Adrenal gland (tissue), 12 donors: ENCODE results near the gene RYR3. TPM values are rescaled to one million over a fixed set of nuclear protein-coding genes. Genes with fewer than 3 reads are reported as not detected.
A peak's percentile ranks its signal among the peaks of the same experiment; 100 is the strongest.

Experiments used
- DNase-seq, 7 donors: peaks; one replicate each; pipeline ENCODE4 v3.0.0-alpha.2; 2019 to 2020
- H3K27ac ChIP-seq, 5 donors: fragments of 200-600 bp; sonication (generic) in 4 of 5; 1 replicate in 3 of 5; 2 replicates in 2 of 5; pipeline versions ENCODE4 v1.5.1 to v1.8.0; 2016 to 2020; ENCODE audit warnings: mild to moderate bottlenecking in 1 of 5
- H3K27me3 ChIP-seq: fragments of 200-600 bp; 2 replicates; pipeline ENCODE4 v1.8.0; 2021
- H3K36me3 ChIP-seq, 2 donors: fragments of 200-600 bp; replicated peaks in 1 of 2; 1 replicate in 1 of 2; 2 replicates in 1 of 2; pipeline versions ENCODE4 v1.5.1 to v1.8.0; 2018 to 2022
- H3K4me1 ChIP-seq, 2 donors: fragments of 200-600 bp; replicated peaks in 1 of 2; 1 replicate in 1 of 2; 2 replicates in 1 of 2; pipeline versions ENCODE4 v1.5.1 to v1.8.0; 2018 to 2021
- H3K4me3 ChIP-seq, 4 donors: fragments of 200-600 bp; sonication (generic) in 3 of 4; one replicate each; pipeline ENCODE4 v1.5.1; 2016 to 2018
- H3K9me3 ChIP-seq, 3 donors: fragments of 200-600 bp; sonication (generic) in 1 of 3; replicated peaks in 1 of 3; 1 replicate in 2 of 3; 2 replicates in 1 of 3; pipeline versions ENCODE4 v1.5.1 to v1.8.0; 2016 to 2021
- POLR2A ChIP-seq, 2 donors: fragments of 450-650 bp; IDR thresholded peaks; one replicate each; pipeline ENCODE4 v1.6.1; 2017; ENCODE audit warnings: antibody characterized with exemption in 2 of 2, mild to moderate bottlenecking in 2 of 2, moderate library complexity in 1 of 2
- WGBS, 4 donors: extraction: QIAGEN DNeasy Blood & Tissue Kit in 2 of 4; methylation state at CpG; one replicate each; pipeline versions ENCODE4 v1.1.5 to v1.1.7; 2013 to 2017; 5-methylcytosine and 5-hydroxymethylcytosine counted together
- intact Hi-C, 2 donors: fragments of 100-400 bp; cut with DNase I; formaldehyde crosslinking; loops; one replicate each; pipeline versions ENCODE4 v1.14.1 to v1.15.0; 2022 to 2023
- polyA plus RNA-seq, 3 donors: library from polyadenylated mRNA; stranded (reverse); fragments of 200-250 nt in 2 of 3; fragments of 350-450 nt in 1 of 3; fragmentation: Illumina TruSeq in 1 of 3; extraction: RNeasy Lipid Tissue Mini Kit (QIAGEN cat#74804) in 1 of 3; gene quantifications; one replicate each; pipeline ENCODE4 v1.2.3, GENCODE V29; 2013 to 2014
- total RNA-seq, 9 donors: library from RNA; depleted of rRNA in 4 of 9; stranded (reverse); fragments of >200 nt in 4 of 9; fragments of 120-200 nt in 1 of 9; fragmentation: NEBNext Ultra II Directional in 1 of 9; extraction: Animal tissue kit (Norgen Biotek cat#: 25700) in 1 of 9; gene quantifications; one replicate each; pipeline versions ENCODE4 v1.1.0 to v1.2.4, GENCODE V29; 2013 to 2023
- TF ChIP-seq, protein P1 (sequence below), 6 experiments: fragments of 450-650 bp in 4 of 6; fragments of 200-600 bp in 2 of 6; sonication (generic) in 1 of 6; IDR thresholded peaks; 1 replicate in 5 of 6; 2 replicates in 1 of 6; pipeline versions ENCODE4 v1.5.1 to v1.8.0; 2016 to 2021; ENCODE audit warnings: antibody characterized with exemption in 6 of 6, mild to moderate bottlenecking in 2 of 6, moderate library complexity in 1 of 6
- donor health status: healthy with polysubstance abuse.
- donor health status: Bipolar disorder and iron deficiency.
- donor health status: DM: yes; HTN: yes; CAD: no.
- donor health status: DM: no; HTN: no; CAD: no.
- donor health status: DM: no; HTN: no; CAD: no.
- donor health status: DM: yes; HTN: yes; CAD: no.

The RYR3 gene
- total and polyA plus RNA-seq, 12 donors: 0.32 to 60.7 (median 3.4) TPM

DNA sequence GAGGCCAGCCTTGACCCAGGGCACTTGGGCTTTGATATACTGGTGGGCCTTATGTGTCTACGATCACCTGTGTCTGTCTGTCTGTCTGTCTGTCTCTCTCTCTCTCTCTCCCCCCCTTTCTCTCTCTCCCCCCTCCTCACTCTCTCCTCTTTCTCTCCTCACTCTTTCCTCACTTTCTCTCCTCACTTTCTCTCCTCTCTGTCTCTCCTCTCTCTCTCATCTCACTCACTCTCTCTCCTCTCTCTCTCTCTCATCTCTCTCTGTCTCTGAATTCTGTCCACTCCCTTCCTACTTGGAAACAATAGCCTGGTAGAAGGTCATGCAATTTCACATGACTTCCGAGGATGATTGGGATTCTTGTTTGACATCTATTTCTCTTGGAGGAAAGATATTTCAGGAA lies 388.4 kb downstream of the RYR3 start:
- no peaks in the 10 kb centered on the region for H3K4me1 ChIP-seq
- H3K27ac ChIP-seq: no peak overlapping the region
- 70 to 91% (median 77%) methylated on average over 2 of the region's 2 CpGs for WGBS, 4 donors
- no peaks in the 10 kb centered on the region for H3K9me3 ChIP-seq
- no peak for DNase-seq
- intact Hi-C loops: loop anchor here in 1 of 2 donors (10.0 kb wide), 2 partner anchors 464 to 604 kb away; no protein-coding TSS in a partner anchor
- TF ChIP-seq POLR2A (IDR thresholded peaks at IDR 0.05): no peak
- TF ChIP-seq, protein P1, sequence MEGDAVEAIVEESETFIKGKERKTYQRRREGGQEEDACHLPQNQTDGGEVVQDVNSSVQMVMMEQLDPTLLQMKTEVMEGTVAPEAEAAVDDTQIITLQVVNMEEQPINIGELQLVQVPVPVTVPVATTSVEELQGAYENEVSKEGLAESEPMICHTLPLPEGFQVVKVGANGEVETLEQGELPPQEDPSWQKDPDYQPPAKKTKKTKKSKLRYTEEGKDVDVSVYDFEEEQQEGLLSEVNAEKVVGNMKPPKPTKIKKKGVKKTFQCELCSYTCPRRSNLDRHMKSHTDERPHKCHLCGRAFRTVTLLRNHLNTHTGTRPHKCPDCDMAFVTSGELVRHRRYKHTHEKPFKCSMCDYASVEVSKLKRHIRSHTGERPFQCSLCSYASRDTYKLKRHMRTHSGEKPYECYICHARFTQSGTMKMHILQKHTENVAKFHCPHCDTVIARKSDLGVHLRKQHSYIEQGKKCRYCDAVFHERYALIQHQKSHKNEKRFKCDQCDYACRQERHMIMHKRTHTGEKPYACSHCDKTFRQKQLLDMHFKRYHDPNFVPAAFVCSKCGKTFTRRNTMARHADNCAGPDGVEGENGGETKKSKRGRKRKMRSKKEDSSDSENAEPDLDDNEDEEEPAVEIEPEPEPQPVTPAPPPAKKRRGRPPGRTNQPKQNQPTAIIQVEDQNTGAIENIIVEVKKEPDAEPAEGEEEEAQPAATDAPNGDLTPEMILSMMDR (IDR thresholded peaks at IDR 0.05): no peak
- no peaks in the 10 kb centered on the region for H3K36me3 ChIP-seq
- no peak overlapping the region for H3K4me3 ChIP-seq
- H3K27me3 ChIP-seq: no peaks in the 10 kb centered on the region

DNA sequence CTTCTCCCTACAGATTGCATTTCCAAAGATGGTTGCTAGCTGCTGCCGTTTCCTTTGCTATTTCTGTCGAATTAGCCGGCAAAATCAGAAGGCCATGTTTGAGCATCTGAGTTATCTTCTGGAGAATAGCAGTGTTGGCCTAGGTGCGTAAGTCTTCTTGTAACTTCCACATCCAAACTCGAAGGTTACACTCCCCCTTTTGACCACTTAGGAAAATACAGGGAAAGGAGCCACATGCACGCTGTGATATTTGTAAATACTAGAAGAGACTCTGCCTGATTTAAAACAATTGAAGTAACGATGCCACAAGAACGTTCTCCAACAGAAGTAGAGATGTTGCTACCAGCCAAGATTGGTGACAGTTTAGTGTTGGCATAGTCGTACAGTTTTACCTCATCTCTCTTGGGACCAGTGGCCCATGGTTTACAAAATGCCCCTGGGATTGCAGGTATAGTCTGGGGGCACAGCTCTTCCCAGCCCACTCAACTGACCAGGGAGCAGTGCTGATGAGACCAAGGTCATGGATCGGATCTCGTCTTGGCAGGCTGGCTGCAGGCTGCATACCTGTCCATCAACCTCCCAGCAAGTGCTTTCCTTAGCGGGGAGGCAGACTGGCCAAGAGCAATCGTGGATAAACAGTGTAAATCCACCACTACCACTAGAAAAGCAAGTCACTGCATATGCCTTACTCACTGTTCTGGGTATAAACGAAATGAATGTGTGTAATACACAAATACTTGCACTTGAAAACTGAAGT lies 389.1 kb downstream of the RYR3 start:
- H3K27me3 ChIP-seq: no peaks in the 10 kb centered on the region
- no peaks in the 10 kb centered on the region for H3K4me1 ChIP-seq
- intact Hi-C loops: loop anchor here (5.0 to 10.0 kb wide), 4 partner anchors 405 to 605 kb away; no protein-coding TSS in a partner anchor
- no peak overlapping the region for H3K4me3 ChIP-seq
- no peaks in the 10 kb centered on the region for H3K9me3 ChIP-seq
- WGBS, 4 donors: 54 to 66% (median 60%) methylated on average over 14 of the region's 14 CpGs
- TF ChIP-seq, protein P1 (IDR thresholded peaks at IDR 0.05): no peak
- no peak for TF ChIP-seq POLR2A (IDR thresholded peaks at IDR 0.05)
- H3K27ac ChIP-seq: no peak overlapping the region
- no peaks in the 10 kb centered on the region for H3K36me3 ChIP-seq
- DNase-seq: no peak

DNA sequence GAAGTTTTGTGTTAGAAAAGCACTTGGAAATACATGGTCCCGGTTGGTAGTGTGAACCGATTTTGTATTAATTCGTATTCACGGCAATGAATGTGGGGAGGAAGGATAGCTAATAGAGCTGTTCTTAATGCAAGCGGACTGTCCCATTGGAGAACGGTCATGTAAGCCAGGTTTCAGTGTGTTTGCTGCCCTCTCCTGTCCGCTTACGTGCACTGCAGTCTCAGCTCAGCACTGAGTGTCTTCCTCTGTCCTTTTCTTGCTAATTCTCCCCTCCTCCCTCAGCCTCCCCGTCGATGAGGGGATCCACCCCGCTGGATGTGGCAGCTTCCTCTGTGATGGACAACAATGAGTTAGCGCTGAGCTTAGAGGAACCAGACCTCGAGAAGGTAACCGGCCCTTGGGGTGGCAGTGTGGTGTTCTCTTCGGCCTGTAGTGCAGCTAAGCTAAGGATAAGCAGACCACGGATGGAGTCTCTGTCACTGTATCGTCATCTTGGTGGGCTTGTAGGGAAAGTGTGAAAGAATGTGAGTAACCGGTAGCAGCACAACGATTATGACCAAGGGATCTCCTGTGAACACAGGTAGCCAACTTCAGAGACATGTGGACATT lies 390.0 kb downstream of the RYR3 start:
- TF ChIP-seq POLR2A (IDR thresholded peaks at IDR 0.05): no peak
- TF ChIP-seq, protein P1 (IDR thresholded peaks at IDR 0.05): peak; percentile 77 to 92 (median 90)
- H3K27me3 ChIP-seq: no peaks in the 10 kb centered on the region
- H3K9me3 ChIP-seq: no peaks in the 10 kb centered on the region
- WGBS, 4 donors: 14 to 20% (median 18%) methylated on average over 17 to 19 of the region's 19 CpGs
- no peak overlapping the region for H3K27ac ChIP-seq
- peak; percentile 57 to 89 (median 72) for DNase-seq
- no peaks in the 10 kb centered on the region for H3K36me3 ChIP-seq
- intact Hi-C loops: loop anchor here (5.0 to 10.0 kb wide), 2 partner anchors 406 to 408 kb away; no protein-coding TSS in a partner anchor
- H3K4me1 ChIP-seq: no peaks in the 10 kb centered on the region
- H3K4me3 ChIP-seq: no peak overlapping the region

DNA sequence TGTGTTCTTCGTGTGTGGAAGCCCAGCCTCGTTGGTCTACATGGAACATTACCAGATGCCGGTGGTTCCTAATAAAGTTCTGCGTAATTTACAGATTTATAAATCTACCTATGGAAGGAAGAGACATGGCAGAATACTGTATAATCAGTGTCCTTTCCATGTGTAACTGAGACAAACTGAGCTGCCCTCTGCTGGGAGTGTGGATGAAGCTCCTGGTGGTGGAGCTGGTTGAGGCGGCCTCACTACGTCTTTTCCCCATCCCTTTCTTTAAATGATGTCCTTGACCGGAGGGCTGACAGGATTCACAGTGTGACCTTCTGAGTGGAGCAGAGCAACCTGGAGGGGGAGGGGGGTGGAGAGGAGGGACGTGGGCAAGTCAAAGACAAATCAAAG lies 390.5 kb downstream of the RYR3 start:
- no peaks in the 10 kb centered on the region for H3K4me1 ChIP-seq
- no peaks in the 10 kb centered on the region for H3K27me3 ChIP-seq
- H3K27ac ChIP-seq: no peak overlapping the region
- no peaks in the 10 kb centered on the region for H3K9me3 ChIP-seq
- no peak for DNase-seq
- 55 to 66% (median 61%) methylated on average over 8 of the region's 8 CpGs for WGBS, 4 donors
- no peaks in the 10 kb centered on the region for H3K36me3 ChIP-seq
- no peak for TF ChIP-seq POLR2A (IDR thresholded peaks at IDR 0.05)
- TF ChIP-seq, protein P1 (IDR thresholded peaks at IDR 0.05): no peak
- no peak overlapping the region for H3K4me3 ChIP-seq
- intact Hi-C loops: loop anchor here (5.0 to 10.0 kb wide), 2 partner anchors 406 to 409 kb away; no protein-coding TSS in a partner anchor
